ENCODE data around the gene S1PR3. TPM values are rescaled to one million over a fixed set of nuclear protein-coding genes. Genes with fewer than 3 reads are reported as not detected.

S1PR3 gene
- total and polyA plus RNA-seq, 2 experiments from 2014 or later: 11.8 to 16.9 TPM

DNA sequence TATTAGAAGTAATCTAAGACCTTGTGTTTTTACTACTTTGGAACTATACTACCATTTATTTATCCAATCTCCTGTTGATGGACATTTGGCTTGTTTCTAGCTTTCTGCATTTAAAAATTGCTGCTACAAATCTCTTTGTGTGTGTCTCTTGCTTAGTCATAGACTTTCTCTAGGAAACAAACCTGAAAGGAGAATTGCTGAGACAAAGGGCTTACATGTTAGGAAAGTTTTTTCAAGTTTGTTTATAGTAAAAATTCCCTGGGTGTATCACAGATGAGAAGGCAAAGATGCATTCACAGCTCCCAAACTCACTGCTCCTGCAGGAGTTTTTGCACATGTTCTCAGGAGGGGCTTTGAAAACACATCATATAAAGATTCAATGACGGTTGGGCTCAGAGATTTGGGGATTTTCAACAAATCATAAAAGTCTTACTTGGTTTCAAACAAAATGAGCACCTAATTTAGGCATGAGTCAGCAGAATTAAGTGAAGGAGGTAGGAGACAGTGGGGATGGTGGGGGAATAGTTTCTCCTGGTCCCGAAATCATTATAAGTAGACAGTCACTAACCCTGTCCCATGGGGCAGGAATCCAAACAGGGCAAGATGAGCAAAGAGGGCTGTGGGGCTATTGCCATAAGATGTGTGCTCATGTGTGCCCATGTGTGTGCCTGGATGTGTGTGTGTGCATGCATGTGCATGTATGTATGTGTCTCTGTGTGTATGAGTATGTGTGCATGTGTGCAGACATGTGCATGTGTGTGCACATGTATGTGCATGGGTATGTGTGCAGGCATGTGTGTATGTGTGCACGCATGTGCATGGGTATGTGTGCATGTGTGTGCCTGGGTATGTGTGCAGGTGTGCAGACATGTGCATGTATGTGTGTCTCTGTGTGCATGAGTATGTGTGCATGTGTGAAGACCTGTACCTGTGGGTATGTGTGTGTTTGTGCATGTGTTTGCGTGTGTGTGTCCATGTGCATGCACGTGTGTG, 43.4 kb upstream of the S1PR3 start:
- Histone ChIP-seq H3F3A (ENCODE audit: insufficient read depth) (peaks cover 29% of the 10 kb centered on the region), H3K36me3 (ENCODE audit: low read depth) (no peaks in the 10 kb centered on the region), H3K79me2 (ENCODE audit: insufficient read depth) (no peaks in the 10 kb centered on the region), H3K9me3 (ENCODE audit: low read depth) (no peaks in the 10 kb centered on the region), H3K9me2 (ENCODE audit: insufficient read depth) (no peaks in the 10 kb centered on the region), H3K4me2 (ENCODE audit: unreplicated experiment) (no peak overlapping the region), H3K4me1 (ENCODE audit: insufficient read depth) (peaks cover 24% of the 10 kb centered on the region), H3K27ac (no peak overlapping the region), H3K4me3 (no peak overlapping the region), H2AFZ (no peak overlapping the region), H3K27me3 (replicated peaks; ENCODE audit: insufficient read depth) (no peaks in the 10 kb centered on the region), H4K20me1 (ENCODE audit: insufficient read depth) (no peaks in the 10 kb centered on the region), H3K9ac (no peak overlapping the region)
- peak; percentile 58 for DNase-seq
- 71 to 80% methylated on average over 5 of the region's 5 CpGs for WGBS, 2 experiments (ENCODE audit: low coverage in 1 of 2, low lambda C conversion rate in 2 of 2, missing lambda C conversion rate in 2 of 2)
- TF ChIP-seq EZH2phosphoT487 (IDR thresholded peaks at IDR 0.05; ENCODE audit: insufficient read depth, low read depth) (no peak), EZH2 (IDR thresholded peaks at IDR 0.05; ENCODE audit: insufficient read depth, poor library complexity, severe bottlenecking) (no peak)
- in situ Hi-C loops (cut with MboI): no loop called here

DNA sequence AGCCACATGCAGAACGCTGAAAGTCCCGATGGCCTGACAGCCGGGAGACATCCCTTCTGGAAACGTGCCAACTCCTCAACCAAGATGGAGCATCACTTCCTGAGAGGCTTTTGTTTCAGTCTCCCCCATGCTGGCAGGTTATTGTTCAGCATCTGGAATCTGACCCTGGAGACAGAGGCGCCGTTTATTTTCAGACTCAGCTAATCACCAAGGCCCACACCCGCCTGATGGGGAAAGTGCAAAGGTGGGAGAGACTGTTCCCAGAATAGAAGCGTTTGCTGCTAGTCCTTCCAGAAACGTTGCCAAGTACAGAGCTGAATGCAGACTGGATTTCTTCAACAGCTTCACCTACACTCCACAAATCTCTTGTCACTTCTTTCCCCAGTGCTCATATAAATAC, 41.8 kb upstream of the S1PR3 start:
- DNase-seq: peak; percentile 33
- Histone ChIP-seq H2AFZ (no peak overlapping the region), H3K9me3 (ENCODE audit: low read depth) (no peaks in the 10 kb centered on the region), H3K27ac (no peak overlapping the region), H3F3A (ENCODE audit: insufficient read depth) (peaks cover 39% of the 10 kb centered on the region), H3K9ac (no peak overlapping the region), H3K27me3 (replicated peaks; ENCODE audit: insufficient read depth) (no peaks in the 10 kb centered on the region), H3K4me1 (ENCODE audit: insufficient read depth) (peaks cover 38% of the 10 kb centered on the region), H3K4me2 (ENCODE audit: unreplicated experiment) (no peak overlapping the region), H3K79me2 (ENCODE audit: insufficient read depth) (no peaks in the 10 kb centered on the region), H3K36me3 (ENCODE audit: low read depth) (no peaks in the 10 kb centered on the region), H4K20me1 (ENCODE audit: insufficient read depth) (no peaks in the 10 kb centered on the region), H3K9me2 (ENCODE audit: insufficient read depth) (no peaks in the 10 kb centered on the region), H3K4me3 (no peak overlapping the region)
- 18 to 21% methylated on average over 9 of the region's 9 CpGs for WGBS, 2 experiments (ENCODE audit: low coverage in 1 of 2, low lambda C conversion rate in 2 of 2, missing lambda C conversion rate in 2 of 2)
- in situ Hi-C loops (cut with MboI): no loop called here
- TF ChIP-seq EZH2 (IDR thresholded peaks at IDR 0.05; ENCODE audit: insufficient read depth, poor library complexity, severe bottlenecking) (no peak), EZH2phosphoT487 (IDR thresholded peaks at IDR 0.05; ENCODE audit: insufficient read depth, low read depth) (no peak)

DNA sequence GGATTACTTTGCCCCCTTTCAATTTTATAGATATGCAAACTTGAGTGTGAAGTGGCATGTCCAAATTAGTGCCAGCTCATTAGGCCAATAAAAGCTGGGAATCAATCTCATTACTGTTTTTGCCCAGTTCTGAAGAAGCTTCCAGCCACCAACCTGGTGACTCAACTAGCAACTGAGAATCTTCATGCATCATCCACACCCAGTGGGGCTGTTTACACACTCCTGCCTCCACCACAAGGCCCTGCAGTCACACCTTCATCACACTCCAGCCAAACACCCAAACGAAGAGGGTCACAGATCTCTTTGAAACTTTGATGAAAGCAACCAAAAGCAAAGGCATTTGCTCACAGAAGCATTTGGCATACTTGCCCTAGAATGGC, 41.3 kb upstream of the S1PR3 start:
- no peak for TF ChIP-seq EZH2 (IDR thresholded peaks at IDR 0.05; ENCODE audit: insufficient read depth, poor library complexity, severe bottlenecking)
- no peak for TF ChIP-seq EZH2phosphoT487 (IDR thresholded peaks at IDR 0.05; ENCODE audit: insufficient read depth, low read depth)
- peaks cover 38% of the 10 kb centered on the region for H3K4me1 ChIP-seq (ENCODE audit: insufficient read depth)
- H3K9me3 ChIP-seq (ENCODE audit: low read depth): no peaks in the 10 kb centered on the region
- no peaks in the 10 kb centered on the region for H3K27me3 ChIP-seq (replicated peaks; ENCODE audit: insufficient read depth)
- H3K79me2 ChIP-seq (ENCODE audit: insufficient read depth): no peaks in the 10 kb centered on the region
- H3K4me2 ChIP-seq (ENCODE audit: unreplicated experiment): peak overlapping the region; percentile 72
- peaks cover 43% of the 10 kb centered on the region for H3F3A ChIP-seq (ENCODE audit: insufficient read depth)
- H3K36me3 ChIP-seq (ENCODE audit: low read depth): no peaks in the 10 kb centered on the region
- peak overlapping the region; percentile 17; the same call in 1 of the 2 replicates for H3K9ac ChIP-seq
- DNase-seq: peak; percentile 79
- no peaks in the 10 kb centered on the region for H4K20me1 ChIP-seq (ENCODE audit: insufficient read depth)
- no peak overlapping the region for H2AFZ ChIP-seq
- H3K4me3 ChIP-seq: peak overlapping the region; percentile 36; the same call in 1 of the 2 replicates
- in situ Hi-C loops (cut with MboI): no loop called here
- 0 to 8% methylated on average over 1 of the region's 1 CpG for WGBS, 2 experiments (ENCODE audit: low coverage in 1 of 2, low lambda C conversion rate in 2 of 2, missing lambda C conversion rate in 2 of 2)
- peak overlapping the region; percentile 27 for H3K27ac ChIP-seq
- no peaks in the 10 kb centered on the region for H3K9me2 ChIP-seq (ENCODE audit: insufficient read depth)

DNA sequence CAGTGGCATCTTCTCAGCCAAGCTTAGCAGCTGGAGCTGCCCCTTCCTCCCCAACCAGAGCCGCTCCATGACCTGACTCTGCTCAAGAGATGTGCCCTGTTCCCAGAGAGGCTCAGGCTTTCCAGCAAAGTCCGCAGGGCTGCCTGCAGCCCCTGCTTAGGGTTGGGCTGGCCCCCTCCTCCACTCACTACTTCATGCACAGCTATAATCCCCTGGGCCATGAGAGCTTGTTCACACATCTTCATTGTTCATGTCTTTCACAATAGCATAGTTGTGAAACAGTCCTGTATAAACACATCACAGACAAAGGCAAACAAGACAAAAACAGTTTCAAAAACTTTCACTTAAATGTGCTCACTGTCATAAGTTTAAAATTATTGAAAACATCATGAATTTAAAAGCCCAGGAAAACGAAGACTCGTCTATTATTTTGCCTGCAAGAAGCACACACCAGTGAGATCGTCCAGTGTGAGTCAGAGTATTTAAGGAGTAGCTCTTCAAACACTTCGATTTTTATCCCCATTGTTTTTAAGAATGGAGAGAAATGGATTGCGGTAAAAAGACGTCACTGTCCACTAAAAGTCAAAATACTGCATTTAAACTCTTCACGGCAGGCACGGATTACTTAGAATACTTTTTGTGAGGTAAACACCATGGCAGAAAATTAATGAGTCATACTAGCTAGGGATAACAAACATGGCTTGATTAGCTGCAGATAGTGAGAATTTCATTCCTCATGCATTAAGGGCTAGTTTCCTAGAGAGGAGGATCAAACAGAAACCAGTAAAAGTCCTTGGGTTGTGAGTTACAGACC, 40.7 kb upstream of the S1PR3 start:
- 12 to 13% methylated on average over 10 of the region's 10 CpGs for WGBS, 2 experiments (ENCODE audit: low coverage in 1 of 2, low lambda C conversion rate in 2 of 2, missing lambda C conversion rate in 2 of 2)
- H3K9ac ChIP-seq: peak overlapping the region; percentile 17; the same call in 1 of the 2 replicates
- no peaks in the 10 kb centered on the region for H3K36me3 ChIP-seq (ENCODE audit: low read depth)
- H3K4me1 ChIP-seq (ENCODE audit: insufficient read depth): peaks cover 38% of the 10 kb centered on the region
- in situ Hi-C loops (cut with MboI): no loop called here
- H2AFZ ChIP-seq: no peak overlapping the region
- H3K27me3 ChIP-seq (replicated peaks; ENCODE audit: insufficient read depth): no peaks in the 10 kb centered on the region
- TF ChIP-seq EZH2 (IDR thresholded peaks at IDR 0.05; ENCODE audit: insufficient read depth, poor library complexity, severe bottlenecking) (no peak), EZH2phosphoT487 (IDR thresholded peaks at IDR 0.05; ENCODE audit: insufficient read depth, low read depth) (no peak)
- no peaks in the 10 kb centered on the region for H4K20me1 ChIP-seq (ENCODE audit: insufficient read depth)
- H3K4me2 ChIP-seq (ENCODE audit: unreplicated experiment): peak overlapping the region; percentile 72
- H3K9me3 ChIP-seq (ENCODE audit: low read depth): no peaks in the 10 kb centered on the region
- no peaks in the 10 kb centered on the region for H3K79me2 ChIP-seq (ENCODE audit: insufficient read depth)
- no peaks in the 10 kb centered on the region for H3K9me2 ChIP-seq (ENCODE audit: insufficient read depth)
- H3K4me3 ChIP-seq: peak overlapping the region; percentile 36
- H3F3A ChIP-seq (ENCODE audit: insufficient read depth): peaks cover 43% of the 10 kb centered on the region
- DNase-seq: peak; percentile 74
- peak overlapping the region; percentile 27 for H3K27ac ChIP-seq
